Hepatocyte (in vitro differentiated cells): ENCODE measurements around the gene LYSET. TPM values are rescaled to one million over a fixed set of nuclear protein-coding genes. Genes with fewer than 3 reads are reported as not detected.
"Not testable (repeated sequence)": the region's sequence is repeated elsewhere in the genome, so short reads cannot be mapped to it uniquely, and the experiment has no call there.

Experiments used
- DNase-seq: peaks from one replicate; pipeline ENCODE4 v3.0.0-alpha.2; 2016; ENCODE audit warnings: low spot score
- H2AFZ ChIP-seq: fragments of 200-600 bp; sonication (generic); 2 replicates; pipeline ENCODE4 v1.6.0; 2016; ENCODE audit warnings: antibody characterized with exemption, mild to moderate bottlenecking
- H3K27ac ChIP-seq: fragments of 200-600 bp; sonication (generic); 2 replicates; pipeline ENCODE4 v1.5.1; 2016; ENCODE audit warnings: mild to moderate bottlenecking
- H3K27me3 ChIP-seq: fragments of 200-600 bp; sonication (generic); 2 replicates; pipeline ENCODE4 v1.6.1; 2016
- H3K36me3 ChIP-seq: fragments of 200-600 bp; sonication (generic); replicated peaks from 2 replicates; pipeline ENCODE4 v1.5.1; 2016; ENCODE audit warnings: low read depth; ENCODE audit not compliant: insufficient read depth
- H3K4me1 ChIP-seq: fragments of 200-600 bp; sonication (generic); 2 replicates; pipeline ENCODE4 v1.5.1; 2016; ENCODE audit warnings: mild to moderate bottlenecking, moderate library complexity; ENCODE audit not compliant: insufficient read depth
- H3K4me2 ChIP-seq: fragments of 200-600 bp; sonication (generic); 2 replicates; pipeline ENCODE4 v1.6.0; 2016
- H3K4me3 ChIP-seq: fragments of 200-600 bp; sonication (generic); 2 replicates; pipeline ENCODE4 v1.5.1; 2016; ENCODE audit warnings: mild to moderate bottlenecking
- H3K79me2 ChIP-seq: fragments of 200-600 bp; sonication (generic); 2 replicates; pipeline ENCODE4 v1.6.0; 2017; ENCODE audit warnings: mild to moderate bottlenecking
- H3K9me2 ChIP-seq: fragments of 200-600 bp; sonication (generic); replicated peaks from 2 replicates; pipeline ENCODE4 v1.6.0; 2017; ENCODE audit warnings: mild to moderate bottlenecking; ENCODE audit not compliant: insufficient read depth
- H3K9me3 ChIP-seq: fragments of 200-600 bp; sonication (generic); 2 replicates; pipeline ENCODE4 v1.5.1; 2016; ENCODE audit warnings: low read depth, mild to moderate bottlenecking
- H4K20me1 ChIP-seq: fragments of 200-600 bp; sonication (generic); 2 replicates; pipeline ENCODE4 v1.6.0; 2016; ENCODE audit warnings: mild to moderate bottlenecking; ENCODE audit not compliant: insufficient read depth, poor library complexity, severe bottlenecking
- EZH2 ChIP-seq: fragments of 200-600 bp; sonication (generic); IDR thresholded peaks from 2 replicates; pipeline ENCODE4 v1.6.1; 2016; ENCODE audit warnings: antibody characterized with exemption, mild to moderate bottlenecking, borderline replicate concordance
- EZH2phosphoT487 ChIP-seq: fragments of 200-600 bp; sonication (generic); IDR thresholded peaks from one replicate; pipeline ENCODE4 v1.6.1; 2018; ENCODE audit warnings: antibody characterized with exemption, mild to moderate bottlenecking, low read depth, moderate library complexity; ENCODE audit not compliant: unreplicated experiment, severe bottlenecking
- WGBS: methylation state at CpG from one replicate; pipeline ENCODE4 v1.1.6; 2016; ENCODE audit warnings: low lambda C conversion rate; ENCODE audit errors: missing lambda C conversion rate; 5-methylcytosine and 5-hydroxymethylcytosine counted together
- polyA plus RNA-seq: library from polyadenylated mRNA; unstranded; fragments of >200 nt; fragmentation: Nextera tagmentation; extraction: Ambion mirVana; gene quantifications from 2 replicates; pipeline ENCODE4 v1.2.1, GENCODE V29; 2016
- total RNA-seq: library from RNA; depleted of rRNA; stranded (reverse); fragments of >200 nt; gene quantifications from 2 replicates; pipeline ENCODE4 v1.2.3, GENCODE V29; 2014
- TF ChIP-seq, protein P1 (sequence below): fragments of 200-600 bp; sonication (generic); IDR thresholded peaks from 2 replicates; pipeline ENCODE4 v1.5.1; 2016; ENCODE audit warnings: antibody characterized with exemption, mild to moderate bottlenecking; ENCODE audit not compliant: poor library complexity

The LYSET gene
- total and polyA plus RNA-seq, 2 experiments from 2014 or later, result 17.8 to 53.0 TPM

GRCh38 chr14:93161411-93161940 lies 23.6 kb upstream of the LYSET start:
- H3K27ac ChIP-seq, result no peak overlapping the region
- H3K4me2 ChIP-seq, result no peak overlapping the region
- WGBS, result 86% methylated on average over 4 of the region's 4 CpGs

GRCh38 chr14:93163564-93163963 lies 21.6 kb upstream of the LYSET start:
- no peak overlapping the region for H2AFZ ChIP-seq
- no peaks in the 10 kb centered on the region for H3K27me3 ChIP-seq
- no peak overlapping the region for H3K27ac ChIP-seq
- H3K9me2 ChIP-seq, result no peaks in the 10 kb centered on the region
- H3K4me3 ChIP-seq, result no peak overlapping the region
- H3K79me2 ChIP-seq, result no peaks in the 10 kb centered on the region
- WGBS, result 79% methylated on average over 5 of the region's 5 CpGs
- H3K36me3 ChIP-seq, result no peaks in the 10 kb centered on the region
- no peaks in the 10 kb centered on the region for H4K20me1 ChIP-seq
- no peak for DNase-seq
- TF ChIP-seq EZH2phosphoT487, result no peak
- TF ChIP-seq EZH2, result no peak
- TF ChIP-seq, protein P1, sequence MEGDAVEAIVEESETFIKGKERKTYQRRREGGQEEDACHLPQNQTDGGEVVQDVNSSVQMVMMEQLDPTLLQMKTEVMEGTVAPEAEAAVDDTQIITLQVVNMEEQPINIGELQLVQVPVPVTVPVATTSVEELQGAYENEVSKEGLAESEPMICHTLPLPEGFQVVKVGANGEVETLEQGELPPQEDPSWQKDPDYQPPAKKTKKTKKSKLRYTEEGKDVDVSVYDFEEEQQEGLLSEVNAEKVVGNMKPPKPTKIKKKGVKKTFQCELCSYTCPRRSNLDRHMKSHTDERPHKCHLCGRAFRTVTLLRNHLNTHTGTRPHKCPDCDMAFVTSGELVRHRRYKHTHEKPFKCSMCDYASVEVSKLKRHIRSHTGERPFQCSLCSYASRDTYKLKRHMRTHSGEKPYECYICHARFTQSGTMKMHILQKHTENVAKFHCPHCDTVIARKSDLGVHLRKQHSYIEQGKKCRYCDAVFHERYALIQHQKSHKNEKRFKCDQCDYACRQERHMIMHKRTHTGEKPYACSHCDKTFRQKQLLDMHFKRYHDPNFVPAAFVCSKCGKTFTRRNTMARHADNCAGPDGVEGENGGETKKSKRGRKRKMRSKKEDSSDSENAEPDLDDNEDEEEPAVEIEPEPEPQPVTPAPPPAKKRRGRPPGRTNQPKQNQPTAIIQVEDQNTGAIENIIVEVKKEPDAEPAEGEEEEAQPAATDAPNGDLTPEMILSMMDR, result no peak
- no peaks in the 10 kb centered on the region for H3K9me3 ChIP-seq
- H3K4me2 ChIP-seq, result no peak overlapping the region
- no peaks in the 10 kb centered on the region for H3K4me1 ChIP-seq

More at GRCh38 chr14:93161411-93161940, 23.6 kb upstream of the LYSET start:
- Histone ChIP-seq H3K36me3 (no peaks in the 10 kb centered on the region), H3K9me2 (no peaks in the 10 kb centered on the region), H3K9me3 (no peaks in the 10 kb centered on the region), H4K20me1 (no peaks in the 10 kb centered on the region), H3K27me3 (no peaks in the 10 kb centered on the region), H2AFZ (no peak overlapping the region), H3K4me1 (no peaks in the 10 kb centered on the region), H3K4me3 (no peak overlapping the region), H3K79me2 (no peaks in the 10 kb centered on the region)
- TF ChIP-seq, protein P1, result no peak
- TF ChIP-seq EZH2 (no peak), EZH2phosphoT487 (no peak)
- no peak for DNase-seq

DNA sequence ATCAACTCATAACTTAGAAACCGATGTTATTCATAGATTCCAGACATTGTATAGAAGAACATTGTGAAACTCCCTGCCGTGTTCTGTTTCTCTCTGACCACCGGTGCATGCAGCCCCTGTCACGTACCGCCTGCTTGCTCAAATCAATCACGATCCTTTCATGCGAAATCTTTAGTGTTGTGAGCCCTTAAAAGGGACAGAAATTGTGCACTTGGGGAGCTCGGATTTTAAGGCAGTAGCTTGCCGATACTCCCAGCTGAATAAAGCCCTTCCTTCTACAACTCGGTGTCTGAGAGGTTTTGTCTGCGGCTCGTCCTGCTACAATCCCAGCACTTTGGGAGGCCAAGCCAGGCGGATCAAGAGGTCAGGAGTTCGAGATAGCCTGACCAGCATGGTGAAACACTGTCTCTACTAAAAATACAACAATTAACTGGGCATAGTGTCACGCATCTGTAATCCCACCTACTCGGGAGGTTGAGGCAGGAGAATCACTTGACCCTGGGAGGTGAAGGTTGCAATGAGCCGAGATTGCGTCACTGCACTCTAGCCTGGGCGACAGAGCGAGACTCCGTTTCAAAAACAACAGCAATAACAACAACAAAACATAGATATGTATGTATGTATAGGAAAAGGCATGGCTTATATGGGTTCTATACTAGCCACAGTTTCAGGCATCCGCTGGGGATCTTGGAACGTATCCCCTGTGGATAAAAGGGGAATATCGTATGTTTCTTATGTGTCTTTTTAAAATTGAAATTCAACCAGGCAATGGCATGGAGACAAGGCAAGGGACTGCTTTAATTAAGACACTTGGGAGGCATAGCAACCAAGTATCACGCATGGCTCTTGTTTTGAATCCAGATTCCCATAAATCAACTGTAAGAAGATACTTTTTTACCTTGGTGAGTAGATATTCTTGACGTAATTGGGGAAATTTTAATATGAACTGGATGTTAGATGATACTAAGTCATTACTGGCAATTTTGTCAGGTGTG lies 19.5 kb upstream of the LYSET start:
- not testable (repeated sequence) for H3K79me2 ChIP-seq, H3K9me2 ChIP-seq, H3K4me3 ChIP-seq, H3K36me3 ChIP-seq, DNase-seq, H3K4me1 ChIP-seq, H3K4me2 ChIP-seq, H4K20me1 ChIP-seq, H3K9me3 ChIP-seq, H2AFZ ChIP-seq, H3K27me3 ChIP-seq, H3K27ac ChIP-seq
- WGBS, result 92% methylated on average over 26 of the region's 26 CpGs

- not testable (repeated sequence) for DNase-seq, H3K9me3 ChIP-seq, H3K36me3 ChIP-seq, H2AFZ ChIP-seq, H3K27ac ChIP-seq, H3K27me3 ChIP-seq, H3K4me1 ChIP-seq, H3K9me2 ChIP-seq, H4K20me1 ChIP-seq, H3K79me2 ChIP-seq, H3K4me3 ChIP-seq, H3K4me2 ChIP-seq
- 96% methylated on average over 8 of the region's 9 CpGs for WGBS
These were observed 16.5 kb upstream of the LYSET start for GRCh38 chr14:93168610-93169009.

DNA sequence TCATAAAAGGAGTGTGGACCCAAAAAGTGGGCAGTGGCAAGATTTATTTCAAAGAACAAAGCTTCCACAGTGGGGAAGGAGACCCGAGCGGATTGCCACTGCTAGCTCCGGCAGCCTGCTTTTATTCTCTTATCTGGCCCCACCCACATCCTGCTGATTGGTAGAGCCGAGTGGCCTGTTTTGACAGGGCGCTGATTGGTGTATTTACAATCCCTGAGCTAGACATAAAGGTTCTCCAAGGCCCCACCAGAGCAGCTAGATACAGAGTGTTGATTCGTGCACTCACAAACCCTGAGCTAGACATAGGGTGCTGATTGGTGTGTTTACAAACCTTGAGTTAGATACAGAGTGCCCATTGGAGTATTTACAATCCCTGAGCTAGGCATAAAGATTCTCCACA lies 15.5 kb upstream of the LYSET start:
- DNase-seq, H3K27me3 ChIP-seq, H2AFZ ChIP-seq, H3K27ac ChIP-seq, H3K4me2 ChIP-seq, H3K4me1 ChIP-seq, H3K9me3 ChIP-seq, H4K20me1 ChIP-seq, H3K4me3 ChIP-seq, H3K79me2 ChIP-seq, H3K36me3 ChIP-seq, H3K9me2 ChIP-seq: not testable (repeated sequence)
- 90% methylated on average over 6 of the region's 6 CpGs for WGBS

DNA sequence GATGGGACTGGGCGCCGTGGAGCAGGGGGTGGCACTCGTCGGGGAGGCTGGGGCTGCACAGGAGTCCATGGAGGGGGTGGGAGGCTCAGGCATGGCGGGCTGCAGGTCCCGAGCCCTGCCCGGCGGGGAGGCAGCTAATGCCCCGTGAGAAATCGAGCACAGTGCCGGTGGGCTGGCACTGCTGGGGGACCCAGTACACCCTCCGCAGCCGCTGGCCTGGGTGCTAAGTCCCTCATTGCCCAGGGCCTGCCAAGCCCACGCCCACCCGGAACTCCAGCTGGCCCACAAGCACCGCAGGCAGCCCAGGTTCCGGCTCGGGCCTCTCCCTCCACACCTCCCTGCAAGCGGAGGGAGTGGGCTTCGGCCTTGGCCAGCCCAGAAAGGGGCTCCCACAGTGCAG lies 15.0 kb upstream of the LYSET start:
- H3K4me3 ChIP-seq, H3K79me2 ChIP-seq, H3K4me1 ChIP-seq, H3K36me3 ChIP-seq, DNase-seq, H3K27ac ChIP-seq, H3K9me3 ChIP-seq, H2AFZ ChIP-seq, H3K27me3 ChIP-seq, H3K4me2 ChIP-seq, H3K9me2 ChIP-seq, H4K20me1 ChIP-seq: not testable (repeated sequence)
- WGBS, result 96% methylated on average over 14 of the region's 20 CpGs
